Measurements from ENCODE around the gene TDRD7. TPM values are rescaled to one million over a fixed set of nuclear protein-coding genes. Genes with fewer than 3 reads are reported as not detected.

Gene TDRD7
- total and polyA plus RNA-seq, 2 donors (not counting 1 experiment from before 2014, with no cell fraction given) = 11.5 to 19.7 TPM

DNA sequence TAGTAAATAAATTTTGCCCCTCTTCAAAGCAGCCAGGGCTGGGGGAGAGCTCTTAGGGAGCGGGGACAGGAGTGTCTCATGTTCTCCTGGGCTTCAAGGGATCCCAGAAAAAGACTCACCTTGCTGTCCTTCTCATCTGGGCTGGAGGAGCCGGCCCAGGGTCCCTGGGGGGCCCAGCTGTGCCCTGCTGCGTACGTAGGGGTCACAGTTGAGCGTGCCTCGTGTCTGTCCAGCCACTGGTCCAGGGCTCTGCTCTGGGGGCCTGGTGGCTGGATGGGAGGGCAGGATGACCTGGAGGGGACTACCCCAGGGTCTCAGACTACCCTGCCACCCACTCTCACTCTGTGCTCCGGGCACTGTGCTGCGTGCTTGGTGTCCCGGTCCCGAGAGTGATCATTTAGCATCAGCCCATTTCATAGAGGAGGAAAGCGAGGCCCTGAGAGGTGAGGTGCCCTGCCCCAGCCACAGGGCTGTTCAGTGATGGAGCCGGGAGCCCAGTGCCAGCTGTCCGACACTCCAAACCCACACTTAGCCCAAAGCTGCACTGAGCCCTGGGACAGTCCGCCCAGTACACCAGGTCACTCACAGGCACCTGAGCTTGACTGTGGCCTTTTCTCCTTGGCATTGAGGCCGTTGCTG is 26.2 kb upstream of the TDRD7 start:
- Histone ChIP-seq H3K27me3 (replicated peaks in 1 of 4; ENCODE audit: control extremely low read depth in 1 of 4, control insufficient read depth in 3 of 4, insufficient read depth in 4 of 4, low read length in 3 of 4) (peaks cover 0 to 28% (median 0%) of the 10 kb centered on the region in 4 experiments), H3K4me1 (ENCODE audit: control insufficient read depth in 2 of 2, insufficient read depth in 2 of 2, low read length in 2 of 2) (peaks cover 15% of the 10 kb centered on the region in 2 donors), H3K27ac (ENCODE audit: low read length in 2 of 2) (no peak overlapping the region), H3K9me3 (ENCODE audit: control extremely low read depth in 1 of 3, control insufficient read depth in 2 of 3, insufficient read depth in 1 of 3, low read length in 2 of 3) (peaks cover 0 to 5% (median 0%) of the 10 kb centered on the region in 3 donors), H3K4me3 (ENCODE audit: control extremely low read depth in 1 of 5, extremely low read depth in 1 of 5, insufficient read depth in 1 of 5, low read depth in 2 of 5, low read length in 4 of 5) (no peak overlapping the region), H3K36me3 (replicated peaks in 1 of 2; ENCODE audit: control extremely low read depth in 1 of 2, control insufficient read depth in 1 of 2, extremely low read depth in 1 of 2, insufficient read depth in 2 of 2, low read length in 1 of 2) (no peaks in the 10 kb centered on the region), H3K9ac (ENCODE audit: low read length) (no peak overlapping the region), H2AFZ (ENCODE audit: insufficient read depth, low read depth, low read length, poor library complexity, severe bottlenecking) (no peak overlapping the region), H4K20me1 (ENCODE audit: control insufficient read depth, insufficient read depth, low read length, poor library complexity, severe bottlenecking) (no peaks in the 10 kb centered on the region), H3K79me2 (ENCODE audit: control insufficient read depth, insufficient read depth, low read length) (no peaks in the 10 kb centered on the region), H3K4me2 (replicated peaks; ENCODE audit: low read depth, low read length, poor library complexity, severe bottlenecking) (no peak overlapping the region)
- H3K4me3 Mint-ChIP-seq = no peak overlapping the region
- TF ChIP-seq, protein P1, sequence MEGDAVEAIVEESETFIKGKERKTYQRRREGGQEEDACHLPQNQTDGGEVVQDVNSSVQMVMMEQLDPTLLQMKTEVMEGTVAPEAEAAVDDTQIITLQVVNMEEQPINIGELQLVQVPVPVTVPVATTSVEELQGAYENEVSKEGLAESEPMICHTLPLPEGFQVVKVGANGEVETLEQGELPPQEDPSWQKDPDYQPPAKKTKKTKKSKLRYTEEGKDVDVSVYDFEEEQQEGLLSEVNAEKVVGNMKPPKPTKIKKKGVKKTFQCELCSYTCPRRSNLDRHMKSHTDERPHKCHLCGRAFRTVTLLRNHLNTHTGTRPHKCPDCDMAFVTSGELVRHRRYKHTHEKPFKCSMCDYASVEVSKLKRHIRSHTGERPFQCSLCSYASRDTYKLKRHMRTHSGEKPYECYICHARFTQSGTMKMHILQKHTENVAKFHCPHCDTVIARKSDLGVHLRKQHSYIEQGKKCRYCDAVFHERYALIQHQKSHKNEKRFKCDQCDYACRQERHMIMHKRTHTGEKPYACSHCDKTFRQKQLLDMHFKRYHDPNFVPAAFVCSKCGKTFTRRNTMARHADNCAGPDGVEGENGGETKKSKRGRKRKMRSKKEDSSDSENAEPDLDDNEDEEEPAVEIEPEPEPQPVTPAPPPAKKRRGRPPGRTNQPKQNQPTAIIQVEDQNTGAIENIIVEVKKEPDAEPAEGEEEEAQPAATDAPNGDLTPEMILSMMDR (IDR thresholded peaks at IDR 0.05) = no peak
- no peak for TF ChIP-seq EZH2 (IDR thresholded peaks at IDR 0.05; ENCODE audit: borderline replicate concordance, insufficient read depth, low read depth, low read length, poor library complexity, severe bottlenecking)
- POLR2A ChIA-PET = no interaction called here
- H3K9me3 Mint-ChIP-seq (ENCODE audit: insufficient read depth) = no peaks in the 10 kb centered on the region
- peaks cover 10% of the 10 kb centered on the region for H3K27me3 Mint-ChIP-seq
- DNase-seq (no peak), ATAC-seq (ENCODE audit: low read depth) (no peak)
- intact Hi-C loops (cut with micrococcal nuclease) = no loop called here
- CTCF ChIA-PET = interaction anchor here (0.7 to 4.4 kb wide), 10 partner anchors 11 to 529 kb away, joined by 3 to 52 read pairs (median 12); partner anchors contain the start of gene TDRD7
- H3K4me1 Mint-ChIP-seq = peaks cover 18% of the 10 kb centered on the region
- no peak overlapping the region for H3K27ac Mint-ChIP-seq
- WGBS (ENCODE audit: insufficient coverage) = 84% methylated on average over 14 of the region's 15 CpGs

GRCh38 chr9:97386265-97386633 is 25.6 kb upstream of the TDRD7 start:
- Mint-ChIP-seq H3K27ac (no peak overlapping the region), H3K9me3 (ENCODE audit: insufficient read depth) (no peaks in the 10 kb centered on the region), H3K27me3 (peaks cover 10% of the 10 kb centered on the region), H3K4me3 (no peak overlapping the region), H3K4me1 (peaks cover 18% of the 10 kb centered on the region)
- 33% methylated on average over 1 of the region's 1 CpG for WGBS (ENCODE audit: insufficient coverage)
- Histone ChIP-seq H3K4me1 (ENCODE audit: control insufficient read depth in 2 of 2, insufficient read depth in 2 of 2, low read length in 2 of 2) (peaks cover 15% of the 10 kb centered on the region in 2 donors), H2AFZ (ENCODE audit: insufficient read depth, low read depth, low read length, poor library complexity, severe bottlenecking) (no peak overlapping the region), H3K4me2 (replicated peaks; ENCODE audit: low read depth, low read length, poor library complexity, severe bottlenecking) (no peak overlapping the region), H3K4me3 (ENCODE audit: control extremely low read depth in 1 of 5, extremely low read depth in 1 of 5, insufficient read depth in 1 of 5, low read depth in 2 of 5, low read length in 4 of 5) (no peak overlapping the region), H3K36me3 (replicated peaks in 1 of 2; ENCODE audit: control extremely low read depth in 1 of 2, control insufficient read depth in 1 of 2, extremely low read depth in 1 of 2, insufficient read depth in 2 of 2, low read length in 1 of 2) (no peaks in the 10 kb centered on the region), H3K27me3 (replicated peaks in 1 of 4; ENCODE audit: control extremely low read depth in 1 of 4, control insufficient read depth in 3 of 4, insufficient read depth in 4 of 4, low read length in 3 of 4) (peaks cover 0 to 28% (median 0%) of the 10 kb centered on the region in 4 experiments), H3K27ac (ENCODE audit: low read length in 2 of 2) (no peak overlapping the region), H3K9me3 (ENCODE audit: control extremely low read depth in 1 of 3, control insufficient read depth in 2 of 3, insufficient read depth in 1 of 3, low read length in 2 of 3) (peaks cover 0 to 5% (median 0%) of the 10 kb centered on the region in 3 donors), H4K20me1 (ENCODE audit: control insufficient read depth, insufficient read depth, low read length, poor library complexity, severe bottlenecking) (no peaks in the 10 kb centered on the region), H3K9ac (ENCODE audit: low read length) (no peak overlapping the region), H3K79me2 (ENCODE audit: control insufficient read depth, insufficient read depth, low read length) (no peaks in the 10 kb centered on the region)
- POLR2A ChIA-PET = no interaction called here
- intact Hi-C loops (cut with micrococcal nuclease) = no loop called here
- ATAC-seq (ENCODE audit: low read depth) = no peak
- CTCF ChIA-PET = interaction anchor here (0.7 to 4.4 kb wide), 12 partner anchors 8 to 532 kb away, joined by 3 to 52 read pairs (median 6); partner anchors contain the start of genes TDRD7 and ZNF782
- no peak for TF ChIP-seq EZH2 (IDR thresholded peaks at IDR 0.05; ENCODE audit: borderline replicate concordance, insufficient read depth, low read depth, low read length, poor library complexity, severe bottlenecking)
- TF ChIP-seq, protein P1 (IDR thresholded peaks at IDR 0.05) = no peak
- no peak for DNase-seq

Measured in B cell (primary cell).